ENCODE data around the gene FAM89A.
A peak's percentile ranks its signal among the peaks of the same experiment; 100 is the strongest.

Gene FAM89A

DNA sequence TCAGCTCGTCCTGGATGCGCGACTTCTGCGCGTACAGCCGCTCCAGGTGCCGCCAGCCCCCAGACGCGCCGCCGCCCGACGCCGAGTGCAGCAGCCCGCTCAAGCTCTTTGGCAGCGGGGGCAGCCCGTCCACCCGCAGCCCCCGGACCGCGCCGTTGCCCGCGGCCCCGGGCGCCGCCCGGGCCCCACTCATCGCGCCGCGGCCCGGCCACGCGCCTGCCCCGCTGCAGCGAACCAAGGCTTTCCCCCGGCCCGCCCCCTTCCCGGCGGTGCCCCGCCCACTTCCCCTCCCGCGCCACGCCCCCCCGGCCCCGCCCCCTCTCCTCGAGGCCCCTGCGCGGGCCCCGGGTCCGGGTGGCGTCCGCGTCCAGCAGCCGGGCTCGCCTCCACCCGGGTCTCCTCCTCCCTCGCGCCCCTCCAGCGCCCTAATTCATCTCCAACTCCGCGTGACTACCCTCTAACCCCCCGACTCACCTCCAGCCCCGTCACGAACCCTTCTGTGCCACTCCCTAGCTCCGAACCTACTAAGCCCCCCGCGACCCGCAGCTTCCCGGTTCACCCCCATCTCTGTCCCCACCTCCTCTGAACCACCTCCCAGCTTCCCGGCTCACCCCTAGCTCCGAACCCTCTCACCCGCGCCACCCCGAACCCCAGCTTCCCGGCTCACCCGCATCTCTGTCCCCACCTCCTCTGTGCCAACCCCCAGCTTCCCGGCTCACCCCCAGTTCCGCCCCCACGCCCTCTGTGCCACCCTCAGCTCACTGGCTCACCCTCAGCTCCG, at the start of gene FAM89A:
Gene FAM89A (minus strand): TSS at position 236 of the 781 bp plus-strand sequence. CDS start 43 bp downstream, at position 193.
- peak; percentile 39 to 70 (median 55) for DNase-seq (ENCODE audit: low read depth in 2 of 3, low spot score in 1 of 3)

DNA sequence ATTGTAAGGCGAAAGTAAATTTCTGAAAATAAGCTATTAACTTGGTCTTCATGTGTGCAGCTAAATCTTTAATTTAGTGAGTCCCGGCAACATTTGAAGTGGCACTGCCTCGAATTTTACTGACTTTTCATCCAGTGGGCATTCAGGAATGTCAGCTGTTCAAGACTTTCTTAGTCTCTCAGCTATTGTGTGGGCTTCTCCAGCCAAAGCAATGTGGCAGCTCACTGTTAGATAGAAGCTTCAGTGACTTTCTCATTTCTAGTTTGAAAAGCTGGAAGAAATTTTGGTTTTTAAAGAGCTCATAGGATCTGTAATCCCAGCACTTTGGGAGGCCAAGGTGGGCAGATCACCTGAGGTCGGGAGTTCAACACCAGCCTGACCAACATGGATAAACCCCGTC, 44.3 kb upstream of the FAM89A start:
- no peak for DNase-seq (ENCODE audit: low read depth in 2 of 3, low spot score in 1 of 3)

DNA sequence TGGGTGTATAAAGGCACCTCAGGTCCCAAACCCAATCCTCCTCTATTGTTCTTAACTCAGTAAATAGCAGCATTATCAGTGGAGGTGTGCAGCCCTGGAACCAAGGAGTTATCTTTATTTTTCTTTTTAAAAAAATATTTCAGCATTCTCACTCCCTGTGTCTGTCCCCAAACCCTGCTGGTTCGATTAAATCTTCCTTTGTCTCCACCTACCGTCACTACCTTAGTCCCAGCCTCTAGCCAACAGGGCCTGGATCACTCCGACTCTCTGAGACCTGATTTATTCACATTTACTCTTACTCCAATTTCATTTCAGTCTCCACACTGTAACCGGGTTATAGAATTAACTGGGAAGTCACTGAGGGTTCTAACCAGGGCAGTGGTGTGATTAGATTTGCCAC, 39.1 kb upstream of the FAM89A start:
- no peak for DNase-seq (ENCODE audit: low read depth in 2 of 3, low spot score in 1 of 3)

DNA sequence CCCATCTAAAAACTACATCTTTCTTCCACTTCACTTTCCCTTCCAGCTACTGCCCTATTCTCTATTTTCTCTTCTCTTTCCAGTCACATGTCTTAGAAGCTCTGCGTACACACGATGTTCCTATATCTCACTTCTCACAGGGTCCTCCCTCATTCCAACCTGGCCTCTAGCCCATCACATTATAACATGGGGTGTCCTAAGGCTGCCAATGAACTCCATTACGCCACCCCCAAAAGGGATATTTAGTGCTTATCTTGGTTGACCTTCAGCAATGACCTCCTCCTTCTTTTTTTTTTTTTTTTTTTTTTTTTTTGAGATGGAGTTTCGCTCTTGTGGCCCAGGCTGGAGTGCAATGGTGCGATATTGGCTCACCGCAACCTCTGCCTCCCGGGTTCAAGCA, 38.2 kb upstream of the FAM89A start:
- DNase-seq (ENCODE audit: low read depth in 2 of 3, low spot score in 1 of 3) = no peak

DNA sequence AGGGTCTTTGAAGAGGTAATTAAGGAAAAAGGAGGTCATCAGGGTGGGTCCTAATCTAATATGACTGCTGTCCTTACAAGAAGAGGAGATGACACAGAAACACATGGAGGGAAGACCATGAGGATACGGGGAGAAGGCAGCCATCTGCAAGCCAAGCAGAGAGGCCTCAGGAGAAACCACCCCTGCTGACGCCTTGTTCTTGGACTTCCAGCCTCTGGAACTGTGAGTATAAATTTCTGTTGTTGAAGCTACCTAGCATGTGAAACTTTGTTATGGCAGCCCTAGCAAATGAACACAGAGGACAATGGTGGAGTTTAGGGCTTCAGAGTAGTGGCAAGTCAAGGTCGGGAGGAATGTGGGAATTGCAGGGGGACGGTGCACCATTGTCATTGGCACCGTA, 36.7 kb upstream of the FAM89A start:
- no peak for DNase-seq (ENCODE audit: low read depth in 2 of 3, low spot score in 1 of 3)

DNA sequence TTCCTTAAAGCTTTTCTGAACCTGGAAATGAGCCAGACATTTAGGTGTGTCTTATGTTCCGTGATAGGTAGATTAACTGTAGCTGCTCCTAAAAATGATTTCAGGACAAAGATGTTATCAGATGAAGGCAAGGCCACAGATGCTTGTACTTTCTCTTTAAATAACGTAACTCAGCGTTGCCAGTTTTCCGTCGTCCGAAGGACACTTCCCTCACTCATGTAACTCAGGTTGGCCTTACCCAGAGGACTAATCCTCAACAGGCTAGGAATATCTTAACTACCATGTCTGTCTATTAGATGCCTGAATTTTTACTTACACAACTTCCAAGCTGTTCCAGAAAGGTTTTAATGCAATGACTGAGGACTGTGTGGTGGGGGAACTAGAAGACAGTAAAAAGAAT, 35.4 kb upstream of the FAM89A start:
- no peak for DNase-seq (ENCODE audit: low read depth in 2 of 3, low spot score in 1 of 3)

DNA sequence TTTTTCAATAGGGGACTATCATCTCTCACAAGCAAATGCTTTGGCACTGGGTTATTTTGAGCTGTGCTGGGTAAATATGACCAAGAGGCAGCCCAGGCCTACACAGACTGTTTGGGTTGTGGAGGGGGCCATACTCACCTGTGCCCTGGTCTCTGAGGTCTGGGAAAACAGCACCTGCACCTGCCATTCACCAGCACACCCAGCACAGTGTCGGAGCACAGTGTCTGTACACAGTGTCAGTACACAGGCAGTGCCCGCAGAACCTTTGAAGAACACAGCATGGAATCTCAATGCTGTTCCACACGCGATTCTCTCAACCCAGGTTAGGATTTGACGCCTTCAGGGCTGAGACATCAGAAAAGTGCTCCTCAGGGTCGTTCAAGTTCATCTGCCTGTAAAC, 35.0 kb upstream of the FAM89A start:
- no peak for DNase-seq (ENCODE audit: low read depth in 2 of 3, low spot score in 1 of 3)

DNA sequence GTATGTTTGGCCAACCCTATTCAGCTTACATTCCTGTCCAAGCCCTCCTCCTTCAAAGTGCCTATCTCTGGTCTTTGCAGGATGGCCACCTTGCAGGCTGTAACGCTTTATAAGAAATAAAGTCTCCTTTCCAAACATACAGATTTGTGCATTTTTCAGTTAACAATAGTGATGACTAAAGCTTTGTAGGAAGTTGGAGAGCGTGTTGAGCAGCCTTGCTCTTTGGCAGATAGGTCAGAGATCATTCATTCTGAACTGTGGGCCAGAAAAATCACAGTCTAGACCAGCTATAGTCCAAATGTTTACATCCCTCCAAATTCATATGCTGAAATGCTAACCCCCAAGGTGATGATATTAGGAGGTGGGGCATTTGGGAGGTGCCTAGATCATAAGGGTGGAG, 34.0 kb upstream of the FAM89A start:
- DNase-seq (ENCODE audit: low read depth in 2 of 3, low spot score in 1 of 3) = no peak

DNA sequence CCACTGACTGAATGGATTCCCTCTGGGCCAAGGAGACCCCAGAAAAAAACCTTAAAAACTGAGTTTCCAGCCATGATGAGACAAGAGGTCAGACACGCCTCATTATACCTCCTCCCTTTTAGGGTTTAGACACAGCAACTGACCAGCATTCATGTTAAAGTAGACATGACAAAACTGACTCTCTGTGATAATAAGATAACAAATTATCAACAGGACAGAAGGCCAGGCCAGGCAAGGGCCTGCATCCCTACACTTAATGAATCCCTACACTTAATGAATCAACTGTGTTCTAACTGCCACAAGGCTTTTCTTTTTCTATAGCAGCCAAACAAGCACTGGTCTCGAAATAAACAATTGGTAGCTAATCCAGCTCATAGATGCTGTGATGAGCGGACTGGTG, 33.3 kb upstream of the FAM89A start:
- no peak for DNase-seq (ENCODE audit: low read depth in 2 of 3, low spot score in 1 of 3)

DNA sequence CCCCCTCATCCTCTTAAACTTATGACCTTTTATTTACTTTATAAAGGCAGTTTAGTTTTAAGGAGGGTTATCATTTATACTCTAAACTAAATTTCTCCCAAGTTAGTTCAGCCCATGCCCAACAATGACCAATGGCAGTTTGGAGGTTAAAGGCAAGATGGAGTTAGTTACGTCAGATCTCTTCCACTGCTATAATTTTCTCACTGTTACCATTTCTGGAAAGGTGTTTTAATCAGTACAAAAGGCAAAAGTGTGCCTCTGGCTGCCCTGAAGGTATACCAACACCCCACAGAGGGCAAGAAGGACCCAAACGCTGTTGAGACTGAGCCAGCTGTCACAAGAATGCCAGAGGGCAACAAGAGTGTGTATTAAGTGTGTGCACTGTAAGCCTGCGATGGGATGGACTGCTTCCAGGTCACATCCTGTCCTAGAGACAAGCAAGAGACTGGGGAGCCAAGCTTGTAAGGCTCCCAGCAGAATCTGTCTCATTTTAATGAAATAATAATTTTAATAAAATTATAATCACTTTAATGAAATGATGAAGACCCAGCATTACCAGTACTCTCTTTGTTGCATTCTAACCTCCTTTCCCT, 32.5 kb upstream of the FAM89A start:
- DNase-seq (ENCODE audit: low read depth in 2 of 3, low spot score in 1 of 3) = no peak

DNA sequence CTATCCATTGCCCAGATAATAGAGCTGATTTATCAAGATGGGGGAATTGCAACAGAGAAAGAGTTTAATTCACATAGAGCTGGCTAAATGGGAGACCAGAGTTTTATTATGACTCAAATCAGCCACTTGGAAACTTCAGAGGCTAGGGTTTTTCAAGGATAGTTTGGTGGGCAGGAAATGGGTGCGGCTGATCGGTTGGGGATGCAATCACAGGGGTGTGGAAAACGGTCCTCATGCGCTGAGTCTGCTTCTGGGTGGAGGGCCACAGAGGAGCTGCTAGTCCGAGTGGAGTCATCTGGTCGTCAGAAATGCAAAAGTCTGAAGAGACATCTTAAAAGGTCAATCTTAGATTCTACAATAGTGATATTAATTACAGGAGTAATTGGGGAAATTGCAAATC, 32.0 kb upstream of the FAM89A start:
- no peak for DNase-seq (ENCODE audit: low read depth in 2 of 3, low spot score in 1 of 3)

DNA sequence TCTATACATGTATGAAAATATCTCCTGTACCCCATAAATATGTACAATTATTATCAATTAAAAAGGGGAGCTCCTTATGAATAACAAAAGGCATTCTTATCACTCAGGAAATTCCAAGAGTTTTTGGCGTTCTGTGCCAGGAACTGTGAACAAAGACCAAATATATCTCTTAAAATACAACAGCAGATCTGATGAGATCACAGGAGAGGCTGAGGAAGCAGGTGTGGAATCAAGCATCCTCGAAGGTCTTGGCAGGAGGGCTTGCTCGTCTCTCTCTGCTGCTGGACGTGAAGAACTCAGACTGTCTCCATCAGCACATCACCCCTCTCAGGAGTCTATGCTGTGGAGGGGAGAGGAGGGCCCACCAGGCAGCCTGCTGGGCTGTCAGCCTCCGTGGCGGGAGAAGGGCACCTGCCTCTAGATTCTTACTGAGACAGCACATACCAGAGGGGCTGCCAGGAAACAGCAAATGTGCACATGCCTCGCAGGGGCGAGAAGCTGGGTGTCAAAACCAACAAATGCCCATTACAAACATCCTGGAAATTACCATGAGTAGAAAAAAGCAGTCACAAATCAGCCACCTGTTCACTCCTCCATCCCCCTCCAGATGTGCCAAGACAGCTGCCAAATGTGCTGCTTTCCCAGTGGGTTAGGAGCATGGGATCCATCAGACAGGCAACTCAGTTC, 30.8 kb upstream of the FAM89A start:
- DNase-seq (ENCODE audit: low read depth in 2 of 3, low spot score in 1 of 3) = no peak

DNA sequence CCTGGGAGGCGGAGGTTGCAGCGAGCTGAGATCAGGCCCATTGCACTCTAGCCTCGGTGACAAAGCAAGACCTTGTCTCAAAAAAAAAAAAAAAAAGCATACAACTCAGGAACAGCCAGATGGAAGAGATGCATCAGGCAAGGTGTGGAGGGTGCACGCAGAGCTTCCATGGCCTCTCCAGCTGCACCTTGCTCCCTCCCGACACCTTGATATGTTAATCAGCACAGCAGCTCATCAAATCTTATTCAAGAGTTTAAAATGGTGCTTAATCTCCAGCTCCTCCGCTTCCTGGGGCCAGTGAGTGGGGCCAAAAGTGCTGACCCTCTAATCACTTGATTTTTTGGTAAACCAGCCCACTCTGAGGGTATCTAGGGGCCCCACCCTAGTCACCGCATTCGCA, 29.3 kb upstream of the FAM89A start:
- DNase-seq (ENCODE audit: low read depth in 2 of 3, low spot score in 1 of 3) = no peak

DNA sequence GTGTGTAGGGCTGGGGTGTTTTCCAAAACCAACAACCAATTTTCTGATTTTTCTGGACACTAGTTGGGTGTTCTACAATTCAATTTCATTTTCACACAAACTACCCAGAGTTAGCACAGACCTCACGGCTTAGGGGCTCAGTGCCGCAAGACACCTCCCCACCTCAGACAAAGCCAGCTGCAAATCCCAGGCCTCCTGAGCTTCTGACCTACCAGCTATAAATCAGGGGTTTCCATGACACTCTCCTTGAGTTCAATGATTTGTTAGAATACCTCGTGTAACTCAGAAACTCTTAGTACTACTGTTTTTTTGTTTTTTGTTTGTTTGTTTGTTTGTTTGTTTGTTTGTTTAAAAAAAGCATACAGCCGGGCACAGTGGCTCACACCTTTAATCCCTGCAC, 28.7 kb upstream of the FAM89A start:
- no peak for DNase-seq (ENCODE audit: low read depth in 2 of 3, low spot score in 1 of 3)

DNA sequence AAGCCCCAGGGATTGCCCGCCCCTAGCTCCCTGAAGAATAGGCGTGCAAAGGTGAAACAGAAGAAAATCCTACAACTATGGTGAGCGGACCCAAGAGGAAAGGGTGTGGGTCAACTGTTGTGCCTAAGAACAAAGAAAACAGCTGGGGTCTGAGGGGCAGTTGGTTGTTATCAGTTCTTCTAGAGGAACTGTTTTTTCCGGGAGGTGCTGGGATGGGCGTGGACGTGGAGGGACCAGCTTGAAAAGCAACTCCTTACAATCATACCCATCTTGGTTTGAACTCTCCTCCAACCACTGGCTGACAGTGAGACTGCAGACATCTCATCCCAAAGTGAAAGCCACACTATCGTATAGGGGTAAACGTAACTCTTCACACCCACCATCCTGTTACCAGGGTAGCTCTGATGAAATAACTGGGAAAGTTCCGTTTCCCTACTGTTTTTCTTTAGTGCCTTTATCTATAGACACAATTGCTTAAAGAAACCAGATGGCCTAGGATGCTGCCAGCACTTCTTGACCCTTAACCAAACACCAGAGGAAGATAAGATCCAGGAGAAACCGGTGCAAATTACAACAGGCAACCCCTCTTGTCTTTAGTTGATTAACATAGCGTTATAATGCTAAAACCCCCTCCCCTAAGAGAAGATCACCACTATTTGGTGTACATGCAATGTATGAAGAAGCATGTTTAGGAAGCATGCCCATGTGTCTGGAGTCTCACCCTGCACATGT, 25.6 kb upstream of the FAM89A start:
- DNase-seq (ENCODE audit: low read depth in 2 of 3, low spot score in 1 of 3) = no peak

DNA sequence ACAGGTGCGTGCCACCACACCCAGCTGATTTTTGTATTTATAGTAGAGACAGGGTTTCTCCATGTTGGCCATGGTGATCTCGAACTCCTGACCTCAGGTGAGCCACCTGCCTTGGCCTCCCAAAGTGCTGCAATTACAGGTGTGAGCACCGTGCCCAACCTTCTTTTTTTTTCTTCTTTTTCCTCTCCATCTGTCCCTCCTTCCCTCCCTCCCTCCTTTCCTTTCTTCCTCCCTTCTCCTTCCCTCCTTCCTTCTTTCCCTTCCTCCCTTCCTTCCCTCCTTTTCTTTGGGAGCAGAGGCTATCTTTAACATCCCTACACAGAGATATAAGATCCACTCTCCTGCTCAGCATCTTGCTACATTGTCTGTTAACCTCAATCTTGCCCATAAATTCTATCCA, 24.4 kb upstream of the FAM89A start:
- DNase-seq (ENCODE audit: low read depth in 2 of 3, low spot score in 1 of 3) = no peak

DNA sequence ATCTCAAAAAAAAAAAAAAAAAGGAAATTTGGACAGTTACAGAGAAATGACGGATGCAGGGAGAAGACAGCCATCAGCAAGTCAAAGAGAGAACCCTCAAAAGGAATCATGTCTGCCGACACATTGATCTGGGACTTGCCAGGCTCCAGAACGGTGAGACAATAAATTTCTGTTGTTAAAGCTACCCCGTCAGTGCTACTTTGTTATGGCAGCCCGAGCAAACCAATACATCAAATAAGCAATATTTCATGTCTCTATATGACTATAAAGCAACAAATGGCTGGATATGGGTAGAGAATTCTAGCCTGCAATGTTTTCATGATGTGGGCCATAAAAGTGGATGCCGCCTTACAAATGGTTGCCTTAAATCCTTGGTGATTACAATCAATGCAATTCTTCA, 23.3 kb upstream of the FAM89A start:
- DNase-seq (ENCODE audit: low read depth in 2 of 3, low spot score in 1 of 3) = no peak

DNA sequence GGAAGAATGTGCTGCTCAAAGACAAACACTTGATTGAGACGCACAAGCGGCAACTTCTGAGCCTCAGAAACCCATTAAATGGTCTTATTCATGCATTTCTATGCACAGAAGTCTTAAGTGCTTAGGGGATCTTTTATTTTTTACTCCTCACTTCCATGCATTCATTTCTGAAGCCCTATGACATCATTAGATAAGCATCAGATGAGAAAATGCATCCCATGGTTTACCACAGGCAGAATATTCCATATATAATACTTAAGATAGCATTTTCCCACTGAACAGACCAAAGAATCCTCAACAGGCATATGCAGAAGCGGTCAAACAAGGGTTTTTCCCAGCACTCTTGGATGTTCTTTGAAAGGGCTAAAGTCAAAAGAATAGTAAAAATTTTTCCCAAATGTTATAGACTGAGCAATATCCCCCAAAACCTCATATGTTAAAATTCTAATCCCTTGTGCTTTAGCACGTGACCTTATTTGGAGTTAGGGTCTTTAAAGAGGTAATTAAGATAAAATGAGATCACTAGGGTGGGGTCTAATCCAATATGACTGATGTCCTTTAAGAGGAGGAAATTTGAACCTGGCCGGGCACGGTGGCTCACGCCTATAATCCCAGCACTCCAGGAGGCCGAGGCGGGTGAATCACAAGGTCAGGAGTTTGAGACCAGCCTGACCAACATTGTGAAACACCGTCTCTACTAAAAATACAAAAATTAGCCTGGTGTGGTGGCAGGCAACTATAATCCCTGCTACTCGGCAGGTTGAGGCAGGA, 22.6 kb upstream of the FAM89A start:
- no peak for DNase-seq (ENCODE audit: low read depth in 2 of 3, low spot score in 1 of 3)

DNA sequence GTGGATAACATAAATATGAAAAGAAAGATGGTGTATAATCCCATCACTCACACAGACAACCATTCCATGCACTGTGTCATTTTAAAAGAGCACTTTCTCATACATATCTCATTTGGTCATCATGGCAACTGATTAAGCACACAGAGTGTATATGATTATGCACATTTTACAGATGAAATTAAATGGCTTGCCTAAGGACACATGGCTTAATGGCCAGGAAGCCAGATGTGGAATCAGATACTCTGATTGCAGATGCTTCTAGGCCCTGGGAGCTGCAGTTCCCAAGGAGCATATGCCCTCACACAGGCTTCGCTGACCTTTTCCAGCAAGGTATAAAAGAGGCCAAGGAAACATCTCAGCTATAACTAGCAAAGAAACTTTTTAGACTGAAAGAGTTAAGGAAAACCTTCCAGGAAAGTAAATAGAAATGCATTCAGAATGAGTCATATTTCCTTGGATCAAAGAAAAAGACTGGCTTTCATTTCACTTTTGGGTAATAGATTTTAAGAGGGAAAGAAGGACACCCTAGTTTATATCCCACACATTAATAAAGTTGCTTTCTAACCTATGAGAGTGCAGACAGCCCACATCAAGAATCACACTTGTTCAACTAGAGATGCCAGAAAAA, 19.6 kb upstream of the FAM89A start:
- DNase-seq (ENCODE audit: low read depth in 2 of 3, low spot score in 1 of 3) = no peak

DNA sequence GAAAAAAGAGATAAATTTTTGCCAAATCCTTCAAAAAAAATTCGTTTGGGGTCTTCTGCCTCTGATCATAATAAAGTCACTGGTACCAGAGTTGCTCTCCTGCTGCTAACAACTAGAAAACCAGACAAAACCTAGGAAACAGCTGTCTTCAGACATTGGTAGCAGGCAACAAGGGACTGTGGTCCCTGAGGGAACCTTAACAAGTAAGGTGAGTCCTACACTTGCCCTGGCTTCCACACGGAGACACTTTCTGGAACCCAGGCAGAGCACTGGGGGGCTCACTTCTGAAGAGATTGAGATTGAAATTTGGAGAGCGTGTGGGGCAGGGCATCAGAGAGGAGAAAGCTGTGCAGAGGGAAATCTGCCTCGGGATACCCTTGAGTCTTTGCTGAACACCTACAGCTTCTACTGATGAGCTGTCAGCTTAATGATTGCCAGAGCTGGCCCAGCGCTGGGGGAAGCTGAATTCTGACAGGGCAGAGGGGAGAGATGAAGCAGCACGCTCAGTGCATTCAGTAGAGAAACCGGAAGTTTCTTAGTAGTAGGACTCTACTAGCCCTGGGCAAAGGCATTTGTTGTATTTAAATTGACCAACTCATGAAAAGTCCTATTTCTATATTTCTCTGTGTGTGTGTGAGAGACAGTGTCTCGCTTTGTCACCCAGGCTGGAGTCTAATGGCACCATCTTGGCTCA, 18.5 kb upstream of the FAM89A start:
- DNase-seq (ENCODE audit: low read depth in 2 of 3, low spot score in 1 of 3) = no peak

Data from stimulated activated CD4-positive, alpha-beta T cell treated with anti-CD3 and anti-CD28 coated beads, Interleukin-12 subunit alpha, Interleukin-12 subunit beta, amount 100 ng/mL, for 48 hours (primary cell).